Thyroid gland (tissue), 4 donors: ENCODE results near the gene ITPR3.

ENCODE experiments used
- POLR2A ChIP-seq, 2 donors: fragments of 450-650 bp; IDR thresholded peaks; one replicate each; pipeline ENCODE4 v1.6.1; 2017; ENCODE audit warnings: antibody characterized with exemption in 2 of 2, mild to moderate bottlenecking in 2 of 2, moderate library complexity in 1 of 2
- TF ChIP-seq, protein P1 (sequence below), 6 experiments: fragments of 200-600 bp in 3 of 6; fragments of 450-650 bp in 3 of 6; sonication (generic) in 3 of 6; IDR thresholded peaks; one replicate each; pipeline ENCODE4 v1.5.1; 2016 to 2019; ENCODE audit warnings: antibody characterized with exemption in 6 of 6, mild to moderate bottlenecking in 2 of 6, inconsistent platforms in 1 of 6, moderate library complexity in 1 of 6

DNA sequence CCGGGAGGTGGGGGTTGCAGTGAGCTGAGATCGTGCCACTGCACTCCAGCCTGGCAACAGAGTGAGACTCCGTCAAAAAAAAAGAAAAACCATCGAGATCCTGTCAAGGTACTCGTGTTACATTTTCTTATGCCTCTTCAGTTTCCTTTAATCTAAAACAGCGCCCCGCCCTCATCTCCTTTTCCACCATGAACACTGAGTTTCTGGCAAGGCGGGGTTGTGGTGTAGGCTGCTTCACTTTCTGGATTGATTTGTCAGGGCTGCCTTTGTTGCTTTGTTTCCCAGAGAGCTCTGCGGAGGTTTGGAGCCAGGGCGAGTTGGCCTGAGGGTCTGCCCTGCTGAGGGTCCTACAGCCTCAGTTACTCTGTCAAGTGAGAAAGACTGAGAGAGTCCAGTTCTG is 8.9 kb downstream of the ITPR3 start:
- TF ChIP-seq, protein P1, sequence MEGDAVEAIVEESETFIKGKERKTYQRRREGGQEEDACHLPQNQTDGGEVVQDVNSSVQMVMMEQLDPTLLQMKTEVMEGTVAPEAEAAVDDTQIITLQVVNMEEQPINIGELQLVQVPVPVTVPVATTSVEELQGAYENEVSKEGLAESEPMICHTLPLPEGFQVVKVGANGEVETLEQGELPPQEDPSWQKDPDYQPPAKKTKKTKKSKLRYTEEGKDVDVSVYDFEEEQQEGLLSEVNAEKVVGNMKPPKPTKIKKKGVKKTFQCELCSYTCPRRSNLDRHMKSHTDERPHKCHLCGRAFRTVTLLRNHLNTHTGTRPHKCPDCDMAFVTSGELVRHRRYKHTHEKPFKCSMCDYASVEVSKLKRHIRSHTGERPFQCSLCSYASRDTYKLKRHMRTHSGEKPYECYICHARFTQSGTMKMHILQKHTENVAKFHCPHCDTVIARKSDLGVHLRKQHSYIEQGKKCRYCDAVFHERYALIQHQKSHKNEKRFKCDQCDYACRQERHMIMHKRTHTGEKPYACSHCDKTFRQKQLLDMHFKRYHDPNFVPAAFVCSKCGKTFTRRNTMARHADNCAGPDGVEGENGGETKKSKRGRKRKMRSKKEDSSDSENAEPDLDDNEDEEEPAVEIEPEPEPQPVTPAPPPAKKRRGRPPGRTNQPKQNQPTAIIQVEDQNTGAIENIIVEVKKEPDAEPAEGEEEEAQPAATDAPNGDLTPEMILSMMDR (IDR thresholded peaks at IDR 0.05) = no peak
- TF ChIP-seq POLR2A (IDR thresholded peaks at IDR 0.05) = no peak
